HepG2 (cell line): Measurements from ENCODE around the gene PLCL2. TPM values are rescaled to one million over a fixed set of nuclear protein-coding genes. Genes with fewer than 3 reads are reported as not detected.

ENCODE experiments used
- ATAC-seq: fragments of 200-7000 bp; cut with Tn5 transposase; 3 replicates; pipeline ENCODE4 v1.9.1; 2020; ENCODE audit warnings: mild to moderate bottlenecking, moderate library complexity
- BruUV-seq: library from RNA; stranded (reverse); fragments of 400-500 nt; replicated peaks from 2 replicates; lab custom pipeline; 2021; lab: Mats Ljungman, UMichigan
- CTCF ChIA-PET: fragments of 300-600 bp; formaldehyde crosslinking; extraction: SDS; loops from one replicate; lab custom pipeline; 2021; ENCODE audit warnings: low total read pairs, inconsistent platforms, low intra/inter-chr PET ratio; lab: Yijun Ruan, JAX
- POLR2A ChIA-PET: fragments of 350-600 bp; sonication (Branson Sonifier 250); formaldehyde crosslinking; loops from one replicate; lab custom pipeline; 2020; ENCODE audit warnings: antibody characterized with exemption, inconsistent platforms; lab: Yijun Ruan, JAX
- DNase-seq: peaks from one replicate; pipeline ENCODE4 v3.0.0-alpha.2; 2015; ENCODE audit warnings: low spot score
- FAIRE-seq: peaks from 3 replicates; lab custom pipeline; 2011; peaks lifted over from hg19 to GRCh38; lab: Jason Lieb, UNC
- H2AFZ ChIP-seq: one replicate; pipeline ENCODE4 v1.6.1; 2011; ENCODE audit warnings: low read length, inconsistent platforms
- H3K27ac ChIP-seq: fragments of 300-600 bp; 3 replicates; pipeline ENCODE4 v1.8.0; 2011; ENCODE audit warnings: mixed run types, mild to moderate bottlenecking, mixed read lengths, low read length, inconsistent platforms; ENCODE audit not compliant: insufficient read depth; ENCODE audit errors: extremely low read length
- H3K27me3 ChIP-seq, 2 experiments: fragments of 200-600 bp in 1 of 2; 2 replicates in 1 of 2; 3 replicates in 1 of 2; pipeline versions ENCODE4 v1.6.0 to v1.8.0; 2011; ENCODE audit warnings: low read length in 2 of 2, mild to moderate bottlenecking in 2 of 2, moderate library complexity in 2 of 2, inconsistent platforms in 1 of 2; ENCODE audit not compliant: insufficient read depth in 2 of 2, control insufficient read depth in 1 of 2
- H3K36me3 ChIP-seq, 2 experiments: fragments of 200-600 bp in 1 of 2; replicated peaks in 1 of 2; 2 replicates in 1 of 2; 3 replicates in 1 of 2; pipeline versions ENCODE4 v1.5.1 to v1.8.0; 2011; ENCODE audit warnings: low read length in 2 of 2, inconsistent platforms in 1 of 2; ENCODE audit not compliant: insufficient read depth in 2 of 2, control insufficient read depth in 1 of 2
- H3K4me1 ChIP-seq: 2 replicates; pipeline ENCODE4 v1.5.1; 2012; ENCODE audit warnings: low read length, inconsistent platforms; ENCODE audit not compliant: insufficient read depth
- H3K4me2 ChIP-seq: 2 replicates; pipeline ENCODE4 v1.6.0; 2011; ENCODE audit warnings: low read depth, low read length, inconsistent platforms
- H3K4me3 ChIP-seq, 3 experiments: fragments of 200-600 bp in 1 of 3; sonication (generic), shearing (Covaris generic) in 1 of 3; replicated peaks in 1 of 3; 2 replicates each; pipeline ENCODE4 v1.5.1; 2011 to 2016; ENCODE audit warnings: low read length in 3 of 3, inconsistent platforms in 2 of 3, low read depth in 2 of 3, mild to moderate bottlenecking in 2 of 3, control low read depth in 1 of 3, mixed read lengths in 1 of 3; ENCODE audit not compliant: insufficient read depth in 1 of 3
- H3K79me2 ChIP-seq: one replicate; pipeline ENCODE4 v1.6.1; 2011; ENCODE audit warnings: low read length, inconsistent platforms; ENCODE audit not compliant: insufficient read depth
- H3K9ac ChIP-seq: 2 replicates; pipeline ENCODE4 v1.6.0; 2011; ENCODE audit warnings: mild to moderate bottlenecking, low read depth, low read length, inconsistent platforms; ENCODE audit not compliant: insufficient read depth
- H3K9me3 ChIP-seq: 2 replicates; pipeline ENCODE4 v1.5.1; 2012; ENCODE audit warnings: mild to moderate bottlenecking, low read length
- H4K20me1 ChIP-seq: 2 replicates; pipeline ENCODE4 v1.6.0; 2011; ENCODE audit warnings: inconsistent platforms, mild to moderate bottlenecking, low read length, moderate library complexity; ENCODE audit not compliant: insufficient read depth
- IRX3 ChIP-seq: sonication (generic); formaldehyde crosslinking; IDR thresholded peaks from 2 replicates; pipeline ENCODE4 v1.8.1; 2023; ENCODE audit warnings: mild to moderate bottlenecking, low read depth, missing genetic modification reagents, borderline replicate concordance
- KDM1A ChIP-seq: IDR thresholded peaks from 2 replicates; pipeline ENCODE4 v1.6.1; 2016; ENCODE audit warnings: missing compliant biosample characterization
- KMT2B ChIP-seq: IDR thresholded peaks from 2 replicates; pipeline ENCODE4 v1.6.1; 2016; ENCODE audit warnings: missing genetic modification reagents, missing compliant biosample characterization
- MATR3 ChIP-seq: sonication (generic); formaldehyde crosslinking; IDR thresholded peaks from 2 replicates; pipeline ENCODE4 v1.4.0; 2020; ENCODE audit warnings: missing genetic modification reagents
- PAX8 ChIP-seq: sonication (generic); formaldehyde crosslinking; IDR thresholded peaks from 2 replicates; pipeline ENCODE4 v1.8.0; 2022; ENCODE audit warnings: mild to moderate bottlenecking, missing genetic modification reagents, borderline replicate concordance
- TCF12 ChIP-seq, 2 experiments: fragments of 450-650 bp in 1 of 2; sonication (generic) in 1 of 2; formaldehyde crosslinking in 1 of 2; IDR thresholded peaks; 2 replicates each; pipeline versions ENCODE4 v1.6.1 to v1.8.0; 2017 to 2022; ENCODE audit warnings: antibody characterized with exemption in 1 of 2, mild to moderate bottlenecking in 1 of 2, missing genetic modification reagents in 1 of 2, moderate library complexity in 1 of 2
- YEATS2 ChIP-seq: sonication (generic); formaldehyde crosslinking; IDR thresholded peaks from 2 replicates; pipeline ENCODE4 v1.4.0; 2020; ENCODE audit warnings: missing genetic modification reagents, borderline replicate concordance
- ZNF34 ChIP-seq: sonication (generic); formaldehyde crosslinking; IDR thresholded peaks from 2 replicates; pipeline ENCODE4 v1.4.0; 2020; ENCODE audit warnings: mild to moderate bottlenecking, missing genetic modification reagents, borderline replicate concordance
- in situ Hi-C: cut with HindIII; loops from 2 replicates; pipeline ENCODE4 v1.10.0; 2017; ENCODE audit warnings: low pct_unique_long_range_greater_than_20kb; ENCODE audit not compliant: extremely low pct_ligation_motif_present
- intact Hi-C: fragments of 100-400 bp; cut with micrococcal nuclease; formaldehyde crosslinking; loops from one replicate; pipeline ENCODE4 v1.10.0; 2022; ENCODE audit not compliant: unreplicated experiment
- polyA plus RNA-seq, 8 experiments: library from polyadenylated mRNA; depleted of rRNA in 3 of 8; stranded (reverse) in 7 of 8; unstranded in 1 of 8; fragments of >200 nt; fragmentation: Illumina TruSeq in 4 of 8; extraction: Trizol in 4 of 8; gene quantifications; 2 replicates each; pipeline versions ENCODE4 v1.2.1 to v1.2.3, GENCODE V29; 2011 to 2016; ENCODE audit warnings: low read depth in 4 of 8, missing spikeins in 1 of 8, mixed read lengths in 1 of 8; ENCODE audit not compliant: insufficient read depth in 1 of 8
- total RNA-seq, 5 experiments: library from RNA; depleted of rRNA; stranded (reverse); fragments of >200 nt; fragmentation: Illumina TruSeq; extraction: Trizol; gene quantifications; 2 replicates each; pipeline ENCODE4 v1.2.3, GENCODE V29; 2016; ENCODE audit warnings: low read depth in 1 of 5
- TF ChIP-seq, protein P1 (sequence below), 2 experiments: fragments of 450-650 bp in 1 of 2; sonication (generic) in 1 of 2; formaldehyde crosslinking in 1 of 2; IDR thresholded peaks; 2 replicates each; pipeline versions ENCODE4 v1.6.1 to v1.8.0; 2016 to 2022; ENCODE audit warnings: antibody characterized with exemption in 1 of 2, mild to moderate bottlenecking in 1 of 2, missing genetic modification reagents in 1 of 2

PLCL2 gene
- total and polyA plus RNA-seq, 2 of the 13 experiments (the other 11 are each of a cell fraction or from before 2014, with no cell fraction given) = not detected

DNA sequence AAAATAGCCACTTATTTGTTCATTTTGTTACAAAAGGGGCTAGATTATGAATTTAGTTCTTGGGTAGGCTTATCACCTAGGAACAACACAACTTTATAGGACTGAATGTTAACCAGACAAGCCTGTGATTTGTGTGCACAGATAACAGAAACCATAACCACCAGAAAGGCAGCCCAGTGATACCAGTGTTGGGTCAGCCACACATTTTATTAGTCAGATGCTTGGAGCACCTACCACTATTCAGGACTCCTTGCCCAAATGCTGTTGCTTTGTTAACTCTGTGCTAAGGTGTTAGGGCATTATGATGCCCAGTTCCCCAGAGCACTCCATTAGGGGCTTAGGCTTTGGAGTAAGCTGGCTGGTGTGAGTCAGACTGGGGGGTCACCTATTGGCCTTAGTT lies 22.5 kb downstream of the PLCL2 start:
- no peak for TF ChIP-seq YEATS2 (CRISPR knock-in tag)
- TF ChIP-seq MATR3 (CRISPR knock-in tag) = no peak
- TF ChIP-seq, protein P1, sequence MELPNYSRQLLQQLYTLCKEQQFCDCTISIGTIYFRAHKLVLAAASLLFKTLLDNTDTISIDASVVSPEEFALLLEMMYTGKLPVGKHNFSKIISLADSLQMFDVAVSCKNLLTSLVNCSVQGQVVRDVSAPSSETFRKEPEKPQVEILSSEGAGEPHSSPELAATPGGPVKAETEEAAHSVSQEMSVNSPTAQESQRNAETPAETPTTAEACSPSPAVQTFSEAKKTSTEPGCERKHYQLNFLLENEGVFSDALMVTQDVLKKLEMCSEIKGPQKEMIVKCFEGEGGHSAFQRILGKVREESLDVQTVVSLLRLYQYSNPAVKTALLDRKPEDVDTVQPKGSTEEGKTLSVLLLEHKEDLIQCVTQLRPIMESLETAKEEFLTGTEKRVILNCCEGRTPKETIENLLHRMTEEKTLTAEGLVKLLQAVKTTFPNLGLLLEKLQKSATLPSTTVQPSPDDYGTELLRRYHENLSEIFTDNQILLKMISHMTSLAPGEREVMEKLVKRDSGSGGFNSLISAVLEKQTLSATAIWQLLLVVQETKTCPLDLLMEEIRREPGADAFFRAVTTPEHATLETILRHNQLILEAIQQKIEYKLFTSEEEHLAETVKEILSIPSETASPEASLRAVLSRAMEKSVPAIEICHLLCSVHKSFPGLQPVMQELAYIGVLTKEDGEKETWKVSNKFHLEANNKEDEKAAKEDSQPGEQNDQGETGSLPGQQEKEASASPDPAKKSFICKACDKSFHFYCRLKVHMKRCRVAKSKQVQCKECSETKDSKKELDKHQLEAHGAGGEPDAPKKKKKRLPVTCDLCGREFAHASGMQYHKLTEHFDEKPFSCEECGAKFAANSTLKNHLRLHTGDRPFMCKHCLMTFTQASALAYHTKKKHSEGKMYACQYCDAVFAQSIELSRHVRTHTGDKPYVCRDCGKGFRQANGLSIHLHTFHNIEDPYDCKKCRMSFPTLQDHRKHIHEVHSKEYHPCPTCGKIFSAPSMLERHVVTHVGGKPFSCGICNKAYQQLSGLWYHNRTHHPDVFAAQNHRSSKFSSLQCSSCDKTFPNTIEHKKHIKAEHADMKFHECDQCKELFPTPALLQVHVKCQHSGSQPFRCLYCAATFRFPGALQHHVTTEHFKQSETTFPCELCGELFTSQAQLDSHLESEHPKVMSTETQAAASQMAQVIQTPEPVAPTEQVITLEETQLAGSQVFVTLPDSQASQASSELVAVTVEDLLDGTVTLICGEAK (IDR thresholded peaks at IDR 0.05) = no peak
- TF ChIP-seq, protein P1 (CRISPR knock-in tag; IDR thresholded peaks at IDR 0.05) = no peak
- TF ChIP-seq KDM1A (CRISPR knock-in tag) = no peak
- TF ChIP-seq IRX3 (CRISPR knock-in tag) = no peak
- no peak for TF ChIP-seq TCF12 (IDR thresholded peaks at IDR 0.05)
- no peak for TF ChIP-seq TCF12 (CRISPR knock-in tag; IDR thresholded peaks at IDR 0.05)
- no peak for TF ChIP-seq ZNF34
- no peak for TF ChIP-seq KMT2B (CRISPR knock-in tag)
- no peak for TF ChIP-seq PAX8 (CRISPR knock-in tag)
- FAIRE-seq (no peak), DNase-seq (no peak), ATAC-seq (no peak)
- H3K79me2 ChIP-seq = no peaks in the 10 kb centered on the region
- intact Hi-C loops (no loop called here), in situ Hi-C loops (no loop called here)
- no TSS peak for BruUV-seq
- H2AFZ ChIP-seq = no peak overlapping the region
- H3K4me2 ChIP-seq = no peak overlapping the region
- ChIA-PET CTCF (no interaction called here), POLR2A (no interaction called here)
- no peaks in the 10 kb centered on the region for H3K27me3 ChIP-seq
- no peak overlapping the region for H3K4me3 ChIP-seq
- H3K4me1 ChIP-seq = no peaks in the 10 kb centered on the region
- no peak overlapping the region for H3K9ac ChIP-seq
- no peaks in the 10 kb centered on the region for H3K9me3 ChIP-seq
- H4K20me1 ChIP-seq = no peaks in the 10 kb centered on the region
- no peak overlapping the region for H3K27ac ChIP-seq
- H3K36me3 ChIP-seq = no peaks in the 10 kb centered on the region
